GM18517 (cell line): Measurements from ENCODE around the gene CAMSAP1.

Source experiments
- ATAC-seq: cut with Tn5 transposase; IDR thresholded peaks from one replicate; pipeline ENCODE4 v1.9.1; 2021; ENCODE audit warnings: mild to moderate bottlenecking, moderate library complexity; ENCODE audit not compliant: unreplicated experiment

The CAMSAP1 gene

GRCh38 chr9:135883410-135884089, 23.8 kb downstream of the CAMSAP1 start:
- ATAC-seq: no peak

- no peak for ATAC-seq
These were observed 25.3 kb downstream of the CAMSAP1 start for GRCh38 chr9:135882011-135882410.

GRCh38 chr9:135880438-135880837, 26.9 kb downstream of the CAMSAP1 start:
- ATAC-seq: no peak

GRCh38 chr9:135879619-135880018, 27.7 kb downstream of the CAMSAP1 start:
- ATAC-seq: no peak

GRCh38 chr9:135879237-135879601, 28.1 kb downstream of the CAMSAP1 start:
- ATAC-seq: no peak

GRCh38 chr9:135878528-135879236, 28.7 kb downstream of the CAMSAP1 start:
- no peak for ATAC-seq

- no peak for ATAC-seq
These were observed 29.4 kb downstream of the CAMSAP1 start for GRCh38 chr9:135877791-135878527.

- no peak for ATAC-seq
These were observed 30.4 kb downstream of the CAMSAP1 start for GRCh38 chr9:135876936-135877335.

GRCh38 chr9:135874859-135875258, 32.5 kb downstream of the CAMSAP1 start:
- no peak for ATAC-seq

GRCh38 chr9:135869909-135870308, 37.4 kb downstream of the CAMSAP1 start:
- ATAC-seq: no peak

GRCh38 chr9:135865531-135865930, 41.8 kb downstream of the CAMSAP1 start:
- no peak for ATAC-seq

- no peak for ATAC-seq
These were observed 42.8 kb downstream of the CAMSAP1 start for GRCh38 chr9:135864447-135865049.

GRCh38 chr9:135862809-135863208, 44.5 kb downstream of the CAMSAP1 start:
- ATAC-seq: no peak

- no peak for ATAC-seq
These were observed 48.7 kb downstream of the CAMSAP1 start for GRCh38 chr9:135858491-135859185.

- ATAC-seq: no peak
These were observed 49.5 kb downstream of the CAMSAP1 start for GRCh38 chr9:135857843-135858242.

- no peak for ATAC-seq
These were observed 50.0 kb downstream of the CAMSAP1 start for GRCh38 chr9:135857371-135857786.

- ATAC-seq: no peak
These were observed 55.6 kb downstream of the CAMSAP1 start for GRCh38 chr9:135851748-135852147.

GRCh38 chr9:135850737-135851136, 56.6 kb downstream of the CAMSAP1 start:
- no peak for ATAC-seq

GRCh38 chr9:135849181-135849580, 58.2 kb downstream of the CAMSAP1 start:
- ATAC-seq: no peak

- ATAC-seq: no peak
These were observed 58.9 kb downstream of the CAMSAP1 start for GRCh38 chr9:135848341-135849047.
